ENCODE data around the gene BAG3. TPM values are rescaled to one million over a fixed set of nuclear protein-coding genes. Genes with fewer than 3 reads are reported as not detected.

BAG3 gene
- total and polyA plus RNA-seq, 5 experiments from 2014 or later: 5.1 to 26.5 (median 14.4) TPM

- H3K9me3 Mint-ChIP-seq: peaks cover 0 to under 1% (median 0%) of the 10 kb centered on the region in 9 donors
- H3K4me3 Mint-ChIP-seq: peak within 1 kb of the TSS; percentile 81 to 94 (median 91)
- H3K4me1 Mint-ChIP-seq: peaks cover 5 to 41% (median 26%) of the 10 kb centered on the region in 4 donors
- no peaks in the 10 kb centered on the region for H3K27me3 Mint-ChIP-seq
- POLR2A ChIA-PET: interaction anchor here (0.7 to 2.4 kb wide), 14 partner anchors 9 to 562 kb away, joined by 3 to 22 read pairs (median 4); partner anchors contain the start of genes BAG3, GRK5, MCMBP and RGS10
- no peaks in the 10 kb centered on the region for H3K36me3 Mint-ChIP-seq
- DNase-seq (peak; percentile 90 to 99 (median 96)), ATAC-seq (peak; percentile 88 to 92)
- H3K27ac Mint-ChIP-seq: peak within 1 kb of the TSS; percentile 27 to 93 (median 81)
Measured at GRCh38 chr10:119725828-119726675, 74.9 kb downstream of the BAG3 start, which contains the start of gene INPP5F. Gene INPP5F, plus strand, starts transcription at chr10:119726050. Its CDS starts 213 bp downstream, at chr10:119726263.

GRCh38 chr10:119726676-119727261, 75.6 kb downstream of the BAG3 start:
- no peak for DNase-seq
- Mint-ChIP-seq H3K4me3 (peak overlapping the region; percentile 81 to 94 (median 91)), H3K36me3 (no peaks in the 10 kb centered on the region), H3K4me1 (peaks cover 5 to 41% (median 26%) of the 10 kb centered on the region in 4 donors), H3K27me3 (no peaks in the 10 kb centered on the region), H3K9me3 (no peaks in the 10 kb centered on the region), H3K27ac (peak overlapping the region in 9 of 10 donors; percentile 27 to 88 (median 80))
- ATAC-seq: no peak
- POLR2A ChIA-PET: interaction anchor here (1.3 to 2.4 kb wide), 5 partner anchors 9 to 146 kb away, joined by 3 to 22 read pairs (median 10); partner anchors contain the start of genes BAG3 and MCMBP

Other genes with a start within 250 kb of the BAG3 start
- gene RGS10, start 108.7 kb upstream of the BAG3 start, total RNA-seq: 100 to 1,000 TPM; 251 to 268 TPM
- gene RGS10, start 108.7 kb upstream of the BAG3 start, polyA plus RNA-seq: 100 to 1,000 TPM; 409 to 533 (median 504) TPM
- 100 to 1,000 TPM; 215 to 224 TPM for gene TIAL1, start 54.4 kb upstream of the BAG3 start, total RNA-seq
- 10 to 100 TPM in 1 of 3 donors, 1 to 10 TPM in 2; 9.3 to 12.9 (median 9.4) TPM for gene TIAL1, start 54.4 kb upstream of the BAG3 start, polyA plus RNA-seq
- 10 to 100 TPM in 1 of 2 experiments, 1 to 10 TPM in 1; 8.5 to 10.9 TPM for gene INPP5F, start 74.7 kb downstream of the BAG3 start, total RNA-seq
- 1 to 10 TPM; 1.4 to 2.5 (median 2.4) TPM for gene INPP5F, start 74.7 kb downstream of the BAG3 start, polyA plus RNA-seq
- gene MCMBP, start 221.5 kb downstream of the BAG3 start, total RNA-seq: 10 to 100 TPM; 48.2 to 50.9 TPM
- gene MCMBP, start 221.5 kb downstream of the BAG3 start, polyA plus RNA-seq: 10 to 100 TPM; 44.6 to 58.2 (median 57.2) TPM
- gene SEC23IP, start 241.3 kb downstream of the BAG3 start, total RNA-seq: 10 to 100 TPM; 61.4 to 70.0 TPM
- 10 to 100 TPM; 39.6 to 42.3 (median 40.8) TPM for gene SEC23IP, start 241.3 kb downstream of the BAG3 start, polyA plus RNA-seq

Measured in naive thymus-derived CD8-positive, alpha-beta T cell (primary cell).